Liver (tissue), 9 donors: Measurements from ENCODE around the gene C1QL2. TPM values are rescaled to one million over a fixed set of nuclear protein-coding genes. Genes with fewer than 3 reads are reported as not detected.

Experiments used
- DNase-seq: peaks from one replicate; pipeline ENCODE4 v3.0.0-alpha.2; 2017; ENCODE audit warnings: low spot score
- H3K27ac ChIP-seq, 2 donors: one replicate each; pipeline ENCODE4 v1.7.0; 2013; ENCODE audit warnings: inconsistent platforms in 2 of 2, low read length in 2 of 2, control low read depth in 1 of 2, low read depth in 1 of 2, mild to moderate bottlenecking in 1 of 2
- H3K27me3 ChIP-seq, 4 donors: one replicate each; pipeline versions ENCODE4 v1.6.1 to v1.7.0; 2013; ENCODE audit warnings: low read length in 3 of 4, inconsistent platforms in 1 of 4, mild to moderate bottlenecking in 1 of 4, moderate library complexity in 1 of 4; ENCODE audit not compliant: control insufficient read depth in 4 of 4, insufficient read depth in 4 of 4
- H3K36me3 ChIP-seq, 4 donors: one replicate each; pipeline versions ENCODE4 v1.6.1 to v1.7.0; 2013; ENCODE audit warnings: low read length in 3 of 4, mild to moderate bottlenecking in 3 of 4, low read depth in 1 of 4, moderate library complexity in 1 of 4; ENCODE audit not compliant: control insufficient read depth in 4 of 4, insufficient read depth in 3 of 4
- H3K4me1 ChIP-seq, 4 donors: one replicate each; pipeline versions ENCODE4 v1.6.1 to v1.7.0; 2013; ENCODE audit warnings: low read length in 3 of 4, mild to moderate bottlenecking in 3 of 4, moderate library complexity in 1 of 4; ENCODE audit not compliant: control insufficient read depth in 4 of 4, insufficient read depth in 4 of 4
- H3K4me3 ChIP-seq, 3 donors: one replicate each; pipeline versions ENCODE4 v1.6.1 to v1.7.0; 2013; ENCODE audit warnings: low read length in 3 of 3, control low read depth in 1 of 3, low read depth in 1 of 3, mild to moderate bottlenecking in 1 of 3
- H3K9ac ChIP-seq, 2 donors: one replicate each; pipeline ENCODE4 v1.7.0; 2013; ENCODE audit warnings: low read length in 2 of 2, mild to moderate bottlenecking in 2 of 2, moderate library complexity in 2 of 2, control low read depth in 1 of 2, low read depth in 1 of 2
- H3K9me3 ChIP-seq, 4 donors: one replicate each; pipeline versions ENCODE4 v1.6.1 to v1.7.0; 2013; ENCODE audit warnings: low read length in 3 of 4; ENCODE audit not compliant: control insufficient read depth in 4 of 4
- ATF3 ChIP-seq: IDR thresholded peaks from 2 replicates; pipeline ENCODE4 v1.6.1; 2016; ENCODE audit warnings: antibody characterized with exemption
- EGR1 ChIP-seq, 2 donors: IDR thresholded peaks; 2 replicates each; pipeline ENCODE4 v1.6.1; 2016 to 2018; ENCODE audit warnings: antibody characterized with exemption in 2 of 2, low read depth in 2 of 2
- FOXA1 ChIP-seq: IDR thresholded peaks from 2 replicates; pipeline ENCODE4 v1.6.1; 2016; ENCODE audit warnings: antibody characterized with exemption
- FOXA2 ChIP-seq: IDR thresholded peaks from 2 replicates; pipeline ENCODE4 v1.6.1; 2016; ENCODE audit warnings: antibody characterized with exemption
- GABPA ChIP-seq, 2 donors: IDR thresholded peaks in 1 of 2; conservative IDR thresholded peaks in 1 of 2; 2 replicates each; pipeline ENCODE4 v1.6.1; 2016; ENCODE audit warnings: antibody characterized with exemption in 2 of 2, mild to moderate bottlenecking in 1 of 2, moderate library complexity in 1 of 2
- HNF4A ChIP-seq, 2 donors: conservative IDR thresholded peaks; 2 replicates each; pipeline ENCODE4 v1.6.1; 2016; ENCODE audit warnings: antibody characterized with exemption in 2 of 2, mild to moderate bottlenecking in 2 of 2
- HNF4G ChIP-seq: IDR thresholded peaks from 2 replicates; pipeline ENCODE4 v1.6.1; 2016; ENCODE audit warnings: antibody characterized with exemption
- JUND ChIP-seq, 2 donors: IDR thresholded peaks; 2 replicates each; pipeline ENCODE4 v1.6.1; 2016; ENCODE audit warnings: antibody characterized with exemption in 2 of 2
- RAD21 ChIP-seq, 2 donors: IDR thresholded peaks; 2 replicates each; pipeline ENCODE4 v1.6.1; 2016; ENCODE audit warnings: antibody characterized with exemption in 2 of 2, mild to moderate bottlenecking in 2 of 2
- RXRA ChIP-seq, 2 donors: IDR thresholded peaks; 2 replicates each; pipeline ENCODE4 v1.6.1; 2017 to 2018; ENCODE audit warnings: antibody characterized with exemption in 2 of 2, mild to moderate bottlenecking in 1 of 2
- SP1 ChIP-seq: IDR thresholded peaks from 2 replicates; pipeline ENCODE4 v1.6.1; 2018; ENCODE audit warnings: antibody characterized with exemption, mild to moderate bottlenecking
- TAF1 ChIP-seq: conservative IDR thresholded peaks from 2 replicates; pipeline ENCODE4 v1.6.1; 2016; ENCODE audit warnings: antibody characterized with exemption, mild to moderate bottlenecking
- YY1 ChIP-seq: IDR thresholded peaks from 2 replicates; pipeline ENCODE4 v1.6.1; 2016; ENCODE audit warnings: antibody characterized with exemption, mild to moderate bottlenecking
- ZBTB33 ChIP-seq: IDR thresholded peaks from 2 replicates; pipeline ENCODE4 v1.6.1; 2016; ENCODE audit warnings: antibody characterized with exemption
- WGBS: extraction: QIAGEN DNeasy Blood & Tissue Kit; methylation state at CpG from one replicate; pipeline ENCODE4 v1.1.7; 2013; 5-methylcytosine and 5-hydroxymethylcytosine counted together
- polyA plus RNA-seq, 2 donors: library from polyadenylated mRNA; stranded (reverse) in 1 of 2; unstranded in 1 of 2; fragments of 200-250 nt in 1 of 2; fragments of >200 nt in 1 of 2; fragmentation: Nextera tagmentation in 1 of 2; extraction: Ambion mirVana in 1 of 2; gene quantifications; one replicate each; pipeline versions ENCODE4 v1.2.1 to v1.2.3, GENCODE V29; 2013 to 2015
- total RNA-seq, 2 donors: library from RNA; depleted of rRNA; stranded (reverse); fragments of >200 nt; gene quantifications; one replicate each; pipeline ENCODE4 v1.2.3, GENCODE V29; 2014
- TF ChIP-seq, protein P1 (sequence below): IDR thresholded peaks from 2 replicates; pipeline ENCODE4 v1.6.1; 2016; ENCODE audit warnings: antibody characterized with exemption, mild to moderate bottlenecking
- TF ChIP-seq, protein P2 (sequence below): fragments of 150-350 bp; IDR thresholded peaks from 2 replicates; pipeline ENCODE4 v1.5.1; 2017; ENCODE audit warnings: improper control_type of control experiment, low read depth, low read length; ENCODE audit not compliant: missing input control
- donor health status: healthy.
- donor health status: healthy.
- donor health status: healthy.
- donor health status: healthy.
- donor health status: healthy.

The C1QL2 gene
- total and polyA plus RNA-seq, 4 donors, result not detected

DNA sequence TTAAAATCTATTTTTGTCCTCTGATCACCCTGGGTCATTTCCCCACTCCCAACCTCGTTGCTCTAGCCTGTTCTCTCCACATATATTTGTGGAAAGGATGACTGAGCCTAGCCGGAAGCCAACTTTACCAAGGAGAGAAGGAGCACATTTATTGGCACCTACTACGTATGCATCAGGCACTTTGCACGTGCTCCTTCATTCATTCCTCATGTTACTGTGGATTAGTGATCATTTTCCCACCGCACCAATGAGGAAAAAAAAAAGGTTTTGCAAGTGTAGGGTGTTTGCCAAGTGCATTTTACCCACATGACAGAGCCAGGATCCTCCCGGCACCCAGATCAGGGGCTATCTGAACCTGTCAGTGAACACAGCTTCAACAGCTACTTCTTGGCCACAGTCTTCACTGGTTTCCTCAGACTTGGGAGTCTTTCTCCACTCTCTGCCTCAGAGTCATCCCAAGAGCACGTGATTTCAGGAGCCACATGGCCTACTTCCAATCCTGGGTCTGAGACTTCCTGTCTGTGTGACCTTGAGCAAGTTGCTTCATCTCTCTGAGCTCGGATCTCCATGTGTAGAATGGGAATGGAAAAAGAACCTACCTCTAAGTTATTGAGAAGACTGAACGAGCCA is 1.9 kb upstream of the C1QL2 start:
- no peak for DNase-seq
- Histone ChIP-seq H3K27me3 (peaks cover 0 to 8% (median 6%) of the 10 kb centered on the region in 4 donors), H3K9ac (no peak overlapping the region), H3K9me3 (no peaks in the 10 kb centered on the region), H3K4me3 (no peak overlapping the region), H3K36me3 (no peaks in the 10 kb centered on the region), H3K27ac (no peak overlapping the region), H3K4me1 (peaks cover 2 to 23% (median 11%) of the 10 kb centered on the region in 4 donors)
- 57% methylated on average over 9 of the region's 9 CpGs for WGBS
- TF ChIP-seq YY1, result no peak
- no peak for TF ChIP-seq FOXA1
- TF ChIP-seq FOXA2, result no peak
- no peak for TF ChIP-seq GABPA (IDR thresholded peaks at IDR 0.05 in 1 of 2, conservative IDR thresholded peaks at IDR 0.05 in 1 of 2)
- no peak for TF ChIP-seq JUND (IDR thresholded peaks at IDR 0.05)
- TF ChIP-seq EGR1 (IDR thresholded peaks at IDR 0.05; ENCODE audit: low read depth in 2 of 2), result no peak
- TF ChIP-seq TAF1, result no peak
- TF ChIP-seq ZBTB33, result no peak
- TF ChIP-seq, protein P1, sequence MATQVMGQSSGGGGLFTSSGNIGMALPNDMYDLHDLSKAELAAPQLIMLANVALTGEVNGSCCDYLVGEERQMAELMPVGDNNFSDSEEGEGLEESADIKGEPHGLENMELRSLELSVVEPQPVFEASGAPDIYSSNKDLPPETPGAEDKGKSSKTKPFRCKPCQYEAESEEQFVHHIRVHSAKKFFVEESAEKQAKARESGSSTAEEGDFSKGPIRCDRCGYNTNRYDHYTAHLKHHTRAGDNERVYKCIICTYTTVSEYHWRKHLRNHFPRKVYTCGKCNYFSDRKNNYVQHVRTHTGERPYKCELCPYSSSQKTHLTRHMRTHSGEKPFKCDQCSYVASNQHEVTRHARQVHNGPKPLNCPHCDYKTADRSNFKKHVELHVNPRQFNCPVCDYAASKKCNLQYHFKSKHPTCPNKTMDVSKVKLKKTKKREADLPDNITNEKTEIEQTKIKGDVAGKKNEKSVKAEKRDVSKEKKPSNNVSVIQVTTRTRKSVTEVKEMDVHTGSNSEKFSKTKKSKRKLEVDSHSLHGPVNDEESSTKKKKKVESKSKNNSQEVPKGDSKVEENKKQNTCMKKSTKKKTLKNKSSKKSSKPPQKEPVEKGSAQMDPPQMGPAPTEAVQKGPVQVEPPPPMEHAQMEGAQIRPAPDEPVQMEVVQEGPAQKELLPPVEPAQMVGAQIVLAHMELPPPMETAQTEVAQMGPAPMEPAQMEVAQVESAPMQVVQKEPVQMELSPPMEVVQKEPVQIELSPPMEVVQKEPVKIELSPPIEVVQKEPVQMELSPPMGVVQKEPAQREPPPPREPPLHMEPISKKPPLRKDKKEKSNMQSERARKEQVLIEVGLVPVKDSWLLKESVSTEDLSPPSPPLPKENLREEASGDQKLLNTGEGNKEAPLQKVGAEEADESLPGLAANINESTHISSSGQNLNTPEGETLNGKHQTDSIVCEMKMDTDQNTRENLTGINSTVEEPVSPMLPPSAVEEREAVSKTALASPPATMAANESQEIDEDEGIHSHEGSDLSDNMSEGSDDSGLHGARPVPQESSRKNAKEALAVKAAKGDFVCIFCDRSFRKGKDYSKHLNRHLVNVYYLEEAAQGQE, result no peak
- TF ChIP-seq RXRA (IDR thresholded peaks at IDR 0.05), result no peak
- TF ChIP-seq SP1, result no peak
- TF ChIP-seq, protein P2, sequence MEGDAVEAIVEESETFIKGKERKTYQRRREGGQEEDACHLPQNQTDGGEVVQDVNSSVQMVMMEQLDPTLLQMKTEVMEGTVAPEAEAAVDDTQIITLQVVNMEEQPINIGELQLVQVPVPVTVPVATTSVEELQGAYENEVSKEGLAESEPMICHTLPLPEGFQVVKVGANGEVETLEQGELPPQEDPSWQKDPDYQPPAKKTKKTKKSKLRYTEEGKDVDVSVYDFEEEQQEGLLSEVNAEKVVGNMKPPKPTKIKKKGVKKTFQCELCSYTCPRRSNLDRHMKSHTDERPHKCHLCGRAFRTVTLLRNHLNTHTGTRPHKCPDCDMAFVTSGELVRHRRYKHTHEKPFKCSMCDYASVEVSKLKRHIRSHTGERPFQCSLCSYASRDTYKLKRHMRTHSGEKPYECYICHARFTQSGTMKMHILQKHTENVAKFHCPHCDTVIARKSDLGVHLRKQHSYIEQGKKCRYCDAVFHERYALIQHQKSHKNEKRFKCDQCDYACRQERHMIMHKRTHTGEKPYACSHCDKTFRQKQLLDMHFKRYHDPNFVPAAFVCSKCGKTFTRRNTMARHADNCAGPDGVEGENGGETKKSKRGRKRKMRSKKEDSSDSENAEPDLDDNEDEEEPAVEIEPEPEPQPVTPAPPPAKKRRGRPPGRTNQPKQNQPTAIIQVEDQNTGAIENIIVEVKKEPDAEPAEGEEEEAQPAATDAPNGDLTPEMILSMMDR, result no peak

DNA sequence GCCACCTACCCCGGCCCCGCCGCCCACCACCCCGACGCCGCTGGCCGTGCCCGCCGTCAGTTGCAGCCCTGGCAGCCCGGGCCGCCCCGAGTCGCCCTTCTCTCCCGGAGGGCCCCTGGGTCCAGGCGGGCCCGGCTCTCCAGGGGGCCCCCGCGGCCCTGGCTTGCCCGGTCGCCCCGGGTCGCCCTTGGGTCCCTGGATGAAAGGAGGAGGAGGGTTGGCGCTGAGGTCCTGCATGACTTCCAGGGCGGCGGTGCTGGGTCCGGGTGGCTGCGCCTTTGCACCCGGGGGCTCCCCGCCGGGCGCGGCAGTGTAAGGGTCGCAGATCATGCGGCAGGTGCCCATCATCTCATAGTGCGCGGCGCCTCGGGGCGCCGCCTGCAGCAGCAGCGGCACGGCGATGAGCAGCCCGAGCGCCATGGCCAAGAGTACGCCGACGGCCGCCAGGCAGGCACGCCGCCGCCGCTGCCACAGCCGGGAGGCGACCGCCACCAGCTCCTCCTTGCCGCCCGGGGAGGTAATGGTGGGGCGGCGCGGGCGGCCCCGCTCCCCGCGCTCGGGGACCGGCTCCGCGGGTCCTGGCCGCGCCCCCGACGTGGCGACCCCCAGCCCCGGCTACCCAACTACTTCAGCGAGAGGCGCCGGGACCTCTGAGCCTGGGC is 570 bp downstream of the C1QL2 start:
- H3K27me3 ChIP-seq, result peaks cover 1 to 16% (median 8%) of the 10 kb centered on the region in 4 donors
- no peaks in the 10 kb centered on the region for H3K9me3 ChIP-seq
- WGBS, result 7% methylated on average over 78 of the region's 78 CpGs
- H3K27ac ChIP-seq, result no peak overlapping the region
- TF ChIP-seq HNF4G (no peak), HNF4A (conservative IDR thresholded peaks at IDR 0.05) (no peak), TAF1 (no peak), FOXA2 (no peak), EGR1 (IDR thresholded peaks at IDR 0.05; ENCODE audit: low read depth in 2 of 2) (no peak), FOXA1 (no peak), RAD21 (IDR thresholded peaks at IDR 0.05) (no peak), ATF3 (no peak), ZBTB33 (no peak)
- TF ChIP-seq, protein P1, result no peak
- H3K4me1 ChIP-seq, result peaks cover 2 to 23% (median 11%) of the 10 kb centered on the region in 4 donors
- H3K36me3 ChIP-seq, result no peaks in the 10 kb centered on the region
- H3K9ac ChIP-seq, result no peak overlapping the region
- H3K4me3 ChIP-seq, result no peak overlapping the region
- no peak for DNase-seq
